Mammary microvascular endothelial cell (primary cell): Measurements from ENCODE around the gene CCDC122. TPM values are rescaled to one million over a fixed set of nuclear protein-coding genes. Genes with fewer than 3 reads are reported as not detected.

ENCODE experiments used
- total RNA-seq: library from RNA; depleted of rRNA; stranded (reverse); fragments of >200 nt; gene quantifications from 2 replicates; pipeline ENCODE4 v1.2.3, GENCODE V29; 2015

The CCDC122 gene
- 3.8 and 5.2 TPM in 2 replicates for total RNA-seq

DNA sequence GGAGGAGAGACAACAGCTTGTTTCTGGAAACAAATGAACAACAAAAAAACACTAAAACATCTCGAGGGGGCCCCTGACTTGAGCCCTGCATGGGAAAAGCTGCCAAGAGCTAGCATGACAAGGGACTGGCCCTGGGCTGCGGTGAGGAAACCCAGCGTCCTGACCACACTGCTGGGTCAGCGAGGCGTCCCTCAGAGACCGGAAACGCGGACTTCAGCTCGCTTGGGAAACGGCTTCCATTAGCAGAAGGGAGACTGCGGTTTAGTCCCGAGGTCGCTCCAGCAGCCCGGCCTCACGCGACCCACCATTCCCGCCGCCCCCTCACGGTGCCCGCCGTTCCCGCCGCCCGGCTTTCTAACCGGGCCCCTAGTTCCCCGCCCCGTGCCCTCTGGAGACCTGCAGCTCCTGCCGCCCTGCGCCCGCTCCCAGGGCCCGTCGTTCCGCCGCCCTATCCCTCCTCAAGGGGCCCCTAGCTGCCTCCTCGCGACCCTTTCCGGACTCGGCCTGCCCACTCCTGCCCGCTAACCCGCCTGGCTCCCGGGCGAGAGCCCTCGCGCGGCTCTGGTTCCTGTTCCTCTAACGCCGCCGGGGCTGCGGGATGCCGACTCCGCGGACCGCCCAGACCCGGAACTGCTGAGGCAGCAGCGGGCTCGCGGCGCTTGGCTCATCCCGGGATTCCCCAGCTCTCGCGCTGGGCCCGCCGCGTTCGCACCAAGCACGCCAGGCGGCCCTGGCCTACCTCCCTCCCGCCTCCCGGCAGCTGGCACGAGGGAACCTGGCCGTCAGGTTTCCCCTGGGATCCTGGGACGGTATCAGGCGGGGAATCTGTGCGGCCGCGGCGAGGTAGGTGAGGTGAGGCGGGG is at the start of gene CCDC122:
CCDC122 (minus strand) TSS at position 849 of the 863 bp plus-strand sequence. CDS start 10,364 bp downstream, outside the sequence.

DNA sequence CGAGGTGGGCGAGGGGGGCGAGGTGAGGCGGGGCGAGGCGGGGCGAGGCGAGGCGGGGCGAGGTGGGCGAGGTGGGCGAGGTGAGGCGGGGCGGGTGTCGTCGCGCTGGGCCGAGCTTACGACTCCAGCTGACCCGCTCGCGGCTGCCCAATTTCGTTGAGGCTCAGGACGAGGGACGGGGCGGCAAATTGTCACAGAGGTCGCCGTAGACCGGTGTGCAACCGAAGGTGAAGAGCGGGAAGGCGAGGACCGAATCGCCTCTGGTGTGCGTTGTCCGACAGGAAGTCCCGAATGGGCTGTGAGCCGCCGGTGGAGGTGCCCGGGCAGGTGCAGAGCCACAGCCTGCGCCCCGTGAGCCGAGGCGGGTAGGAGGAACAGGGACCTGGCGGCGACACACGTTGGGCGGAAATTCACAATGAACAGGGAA is 228 bp upstream of the CCDC122 start, which contains the start of gene LACC1:
LACC1 (plus strand) TSS at position 150 of the 427 bp plus-strand sequence. CDS start 1,082 bp downstream, outside the sequence.

DNA sequence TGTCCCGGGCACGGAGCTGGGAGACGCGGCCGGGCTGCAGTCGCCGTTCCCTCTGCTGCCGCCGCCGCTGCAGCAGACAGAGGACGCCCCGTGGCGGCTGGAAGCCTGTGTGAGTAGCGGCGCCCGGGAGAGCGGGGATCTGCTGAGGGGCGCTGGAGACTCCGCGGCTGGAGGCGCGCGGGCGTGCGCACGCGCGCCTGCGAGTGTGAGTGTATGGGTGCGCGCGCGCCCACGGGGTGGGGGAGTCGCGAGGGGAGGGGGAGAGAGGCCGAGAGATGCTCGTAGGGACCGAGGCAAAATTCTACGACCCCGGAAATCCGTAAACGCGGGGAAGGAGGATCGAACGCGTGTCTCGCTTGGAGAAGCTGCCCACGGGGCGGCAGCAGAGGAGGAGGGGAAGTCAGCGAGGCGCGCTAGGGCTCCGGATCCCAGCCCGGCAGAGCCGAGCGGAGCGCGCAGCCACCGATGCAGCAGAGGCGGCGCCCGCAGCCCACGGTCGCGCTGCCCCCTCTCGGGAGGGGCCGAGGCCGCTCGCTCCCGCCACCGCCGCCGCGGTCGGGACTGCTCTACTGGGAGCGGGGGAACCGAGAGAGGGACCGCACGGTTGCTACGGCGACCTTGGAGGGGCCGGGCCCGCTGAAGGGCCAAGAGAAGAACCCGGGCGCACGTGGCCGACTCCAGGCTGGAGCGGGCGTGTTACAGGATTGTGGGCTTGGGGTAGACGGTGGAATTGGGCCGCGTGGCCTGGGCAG is 92.6 kb downstream of the CCDC122 start, which contains the start of gene ENOX1:
ENOX1 (minus strand) TSS at position 207 of the 752 bp plus-strand sequence.

Other genes with a start within 250 kb of the CCDC122 start
- not detected in 2 replicates for gene ENOX1, start 92.8 kb downstream of the CCDC122 start, total RNA-seq
- 1.7 and 4.0 TPM in 2 replicates for gene LACC1, start 164 bp upstream of the CCDC122 start, total RNA-seq